NCI-H774 (cell line): ENCODE data around the gene DISP1.

Source experiments
- DNase-seq: peaks from one replicate; lab custom pipeline; 2025; lab: John Stamatoyannopoulos, UW

The DISP1 gene, protein sequence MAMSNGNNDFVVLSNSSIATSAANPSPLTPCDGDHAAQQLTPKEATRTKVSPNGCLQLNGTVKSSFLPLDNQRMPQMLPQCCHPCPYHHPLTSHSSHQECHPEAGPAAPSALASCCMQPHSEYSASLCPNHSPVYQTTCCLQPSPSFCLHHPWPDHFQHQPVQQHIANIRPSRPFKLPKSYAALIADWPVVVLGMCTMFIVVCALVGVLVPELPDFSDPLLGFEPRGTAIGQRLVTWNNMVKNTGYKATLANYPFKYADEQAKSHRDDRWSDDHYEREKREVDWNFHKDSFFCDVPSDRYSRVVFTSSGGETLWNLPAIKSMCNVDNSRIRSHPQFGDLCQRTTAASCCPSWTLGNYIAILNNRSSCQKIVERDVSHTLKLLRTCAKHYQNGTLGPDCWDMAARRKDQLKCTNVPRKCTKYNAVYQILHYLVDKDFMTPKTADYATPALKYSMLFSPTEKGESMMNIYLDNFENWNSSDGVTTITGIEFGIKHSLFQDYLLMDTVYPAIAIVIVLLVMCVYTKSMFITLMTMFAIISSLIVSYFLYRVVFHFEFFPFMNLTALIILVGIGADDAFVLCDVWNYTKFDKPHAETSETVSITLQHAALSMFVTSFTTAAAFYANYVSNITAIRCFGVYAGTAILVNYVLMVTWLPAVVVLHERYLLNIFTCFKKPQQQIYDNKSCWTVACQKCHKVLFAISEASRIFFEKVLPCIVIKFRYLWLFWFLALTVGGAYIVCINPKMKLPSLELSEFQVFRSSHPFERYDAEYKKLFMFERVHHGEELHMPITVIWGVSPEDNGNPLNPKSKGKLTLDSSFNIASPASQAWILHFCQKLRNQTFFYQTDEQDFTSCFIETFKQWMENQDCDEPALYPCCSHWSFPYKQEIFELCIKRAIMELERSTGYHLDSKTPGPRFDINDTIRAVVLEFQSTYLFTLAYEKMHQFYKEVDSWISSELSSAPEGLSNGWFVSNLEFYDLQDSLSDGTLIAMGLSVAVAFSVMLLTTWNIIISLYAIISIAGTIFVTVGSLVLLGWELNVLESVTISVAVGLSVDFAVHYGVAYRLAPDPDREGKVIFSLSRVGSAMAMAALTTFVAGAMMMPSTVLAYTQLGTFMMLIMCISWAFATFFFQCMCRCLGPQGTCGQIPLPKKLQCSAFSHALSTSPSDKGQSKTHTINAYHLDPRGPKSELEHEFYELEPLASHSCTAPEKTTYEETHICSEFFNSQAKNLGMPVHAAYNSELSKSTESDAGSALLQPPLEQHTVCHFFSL (N-terminal part only)

DNA sequence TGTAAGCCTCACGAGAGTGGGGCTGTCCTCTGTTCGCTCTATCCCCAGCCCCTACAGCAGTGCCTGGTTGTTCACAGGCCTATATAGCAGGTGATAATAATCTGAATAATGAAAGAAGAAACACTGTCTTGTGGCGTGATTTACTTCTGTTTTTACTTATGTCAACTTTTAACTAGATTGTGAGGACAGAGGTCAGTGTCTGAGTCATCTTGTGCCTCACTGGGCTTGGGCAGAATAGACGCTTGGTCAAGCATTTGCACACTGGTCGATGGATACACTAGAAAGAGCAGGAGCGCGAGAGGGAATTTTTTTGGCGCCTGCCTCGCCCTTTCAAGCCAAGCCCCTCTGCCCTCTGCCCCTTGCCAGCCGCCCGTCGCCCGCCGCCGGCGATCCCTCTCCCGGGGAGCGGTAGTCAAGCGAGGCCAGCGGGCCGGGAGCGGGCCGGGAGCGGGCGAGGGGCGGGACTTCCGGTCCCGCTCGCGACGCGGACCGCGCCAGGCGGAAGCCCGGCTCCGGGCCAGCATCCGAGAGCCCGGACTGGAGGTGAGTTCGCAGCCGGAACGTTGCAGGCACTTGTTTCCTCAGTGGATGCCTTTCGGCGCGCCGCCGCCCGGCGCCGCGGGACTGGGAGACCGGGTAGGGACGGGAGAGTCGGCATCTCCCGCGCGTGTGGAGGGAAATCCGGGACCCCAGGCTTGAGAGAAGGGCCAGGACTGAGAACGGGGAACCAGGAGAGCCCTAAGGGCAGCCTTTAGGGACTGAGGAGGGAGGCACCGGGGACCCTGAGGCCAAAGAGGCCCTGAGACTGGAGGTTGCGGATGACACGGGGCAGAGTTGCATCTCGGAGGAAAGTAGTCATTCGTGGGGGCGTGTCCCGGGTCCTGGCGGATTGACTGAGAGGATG lies at the start of gene DISP1:
Gene DISP1 (plus strand): TSS at position 504 of the 904 bp plus-strand sequence. CDS start 127,785 bp downstream, outside the sequence.
- peak; percentile 90 for DNase-seq

DNA sequence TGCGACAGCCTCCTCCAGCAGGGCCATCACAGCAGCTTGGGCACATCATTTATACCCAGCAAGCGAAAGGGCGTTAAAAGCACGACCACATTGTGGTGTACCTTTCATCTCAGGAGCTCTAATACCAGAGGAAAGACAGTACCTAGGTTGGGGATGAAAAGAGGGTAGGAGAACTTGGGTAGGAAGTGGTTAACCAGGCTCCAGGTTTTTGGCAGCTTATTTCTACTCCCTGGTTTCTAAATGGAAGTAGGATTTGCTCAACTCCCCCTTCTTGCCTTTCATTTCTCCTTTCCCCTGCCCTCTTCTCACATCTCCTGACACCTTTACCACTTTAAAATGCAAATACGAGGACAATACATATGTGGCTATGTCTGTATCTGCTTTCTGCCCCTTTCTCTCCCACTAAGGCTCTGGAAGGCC lies 47.7 kb upstream of the DISP1 start:
- no peak for DNase-seq

DNA sequence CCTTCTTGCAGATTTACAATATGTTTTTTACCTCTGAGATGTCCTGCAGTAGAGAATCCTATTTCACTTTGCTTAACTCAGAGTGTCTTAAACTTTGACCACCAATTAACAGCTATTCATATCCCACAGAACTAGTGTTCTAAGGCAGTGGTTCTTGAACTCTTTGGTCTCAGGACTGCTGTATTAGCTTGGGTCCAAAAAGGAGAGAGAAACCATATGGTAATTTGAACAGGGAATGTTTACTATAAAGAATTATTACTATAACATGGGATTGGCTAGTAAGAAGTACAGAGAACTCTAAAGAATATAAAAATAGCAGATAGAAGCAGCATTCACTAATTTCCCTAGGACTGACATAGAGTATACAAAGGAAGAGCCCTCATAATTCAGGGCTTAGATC lies 46.2 kb upstream of the DISP1 start:
- DNase-seq = no peak

DNA sequence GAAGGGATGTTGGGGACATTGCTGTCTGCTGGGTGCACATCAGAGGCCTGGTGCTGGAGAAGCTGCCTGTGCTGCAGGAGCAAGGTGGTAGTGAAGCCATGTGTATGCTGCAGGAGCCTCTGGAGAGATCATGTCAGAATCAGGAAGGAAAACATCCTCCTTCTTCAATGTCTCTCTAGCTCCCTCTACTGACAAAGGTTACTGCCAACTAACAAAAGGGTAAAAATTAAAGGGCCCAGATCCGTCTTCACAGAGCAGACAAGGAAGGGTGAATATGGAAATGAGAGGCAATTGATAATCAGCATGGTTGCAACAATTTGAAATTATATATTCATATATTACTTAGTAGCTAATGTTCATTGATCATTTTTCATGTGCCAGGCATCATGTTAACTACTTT lies 45.7 kb upstream of the DISP1 start:
- no peak for DNase-seq

DNA sequence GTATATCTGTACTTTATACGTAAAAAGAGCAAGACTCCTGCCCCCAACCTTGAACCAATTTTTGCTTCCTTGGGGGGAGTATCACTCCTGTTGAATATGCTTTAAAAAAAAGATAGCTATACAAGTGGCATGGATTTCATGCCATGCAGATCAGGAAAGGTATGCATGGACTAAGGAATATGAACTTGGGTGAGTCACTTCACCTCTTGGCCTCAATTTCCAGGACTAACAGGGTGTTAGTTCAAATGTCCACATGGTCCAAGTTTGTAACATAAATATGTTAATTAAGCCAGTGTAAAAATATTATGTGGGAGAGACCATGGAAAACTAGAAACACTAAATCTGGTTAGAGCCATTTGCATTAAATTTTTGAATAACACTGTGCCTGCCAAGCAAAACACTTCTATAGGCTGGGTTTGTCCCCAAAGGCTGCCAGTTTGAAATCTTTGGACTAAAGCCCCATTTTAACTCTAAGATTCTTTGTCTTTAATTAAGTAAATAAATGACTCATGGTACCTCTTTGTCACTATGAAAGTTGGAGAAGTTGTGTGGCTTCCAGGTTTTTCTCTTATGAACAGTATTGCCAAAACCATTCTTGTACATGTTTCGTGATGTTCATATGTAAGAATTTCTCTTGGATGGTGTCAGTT lies 44.7 kb upstream of the DISP1 start:
- DNase-seq = no peak

DNA sequence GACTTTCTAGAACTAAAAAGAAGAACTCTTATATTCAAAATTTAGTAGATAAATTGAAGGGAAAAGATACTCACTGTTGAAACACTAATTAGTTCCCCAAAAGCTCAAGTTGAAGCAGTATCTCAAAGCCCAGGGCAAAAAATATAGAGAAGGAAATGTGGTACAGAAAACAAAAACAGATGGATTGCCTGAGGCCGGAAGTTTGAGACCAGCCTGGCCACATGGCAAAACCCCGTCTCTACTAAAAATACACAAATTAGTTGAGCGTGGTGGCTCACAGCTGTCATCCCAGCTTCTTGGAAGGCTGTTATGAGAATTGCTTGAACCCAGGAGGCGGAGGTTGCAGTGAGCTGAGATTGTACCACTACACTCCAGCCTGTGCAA lies 41.9 kb upstream of the DISP1 start:
- DNase-seq = no peak

DNA sequence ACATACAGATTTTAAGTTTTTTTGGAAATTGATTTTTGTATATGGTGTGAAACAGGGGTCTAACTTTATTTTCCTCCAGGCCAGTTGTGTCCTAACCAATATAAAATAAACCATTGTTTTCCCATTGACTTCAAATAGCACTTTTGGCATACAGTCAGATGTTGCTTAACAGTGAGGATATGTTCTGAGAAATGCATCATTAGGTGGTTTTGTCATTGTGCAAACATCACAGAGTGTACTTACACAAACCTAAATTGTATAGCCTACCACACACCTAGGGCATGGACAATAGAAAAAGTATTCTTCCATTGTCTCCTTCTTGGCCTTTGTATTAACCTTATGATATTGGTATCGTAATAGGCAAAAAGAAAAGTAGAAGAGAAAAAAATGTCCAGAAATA lies 37.4 kb upstream of the DISP1 start:
- DNase-seq = peak; percentile 47

DNA sequence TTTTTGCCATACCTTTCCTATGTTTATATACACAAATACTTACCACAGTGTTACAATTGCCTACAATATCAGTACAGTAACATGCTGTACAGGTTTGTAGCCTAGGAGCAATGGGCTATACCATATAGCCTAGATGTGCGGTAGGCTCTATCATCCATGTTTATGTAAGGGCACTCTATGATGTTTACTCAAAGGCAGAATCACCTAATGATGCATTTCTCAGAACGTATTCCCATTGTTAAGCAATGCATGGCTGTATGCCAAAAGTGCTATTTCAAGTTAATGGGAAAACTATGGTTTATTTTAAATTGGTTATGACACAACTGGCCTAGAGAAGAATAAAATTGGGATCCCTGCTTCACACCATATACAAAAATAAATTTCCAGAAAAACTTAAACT lies 36.9 kb upstream of the DISP1 start:
- peak; percentile 53 for DNase-seq

DNA sequence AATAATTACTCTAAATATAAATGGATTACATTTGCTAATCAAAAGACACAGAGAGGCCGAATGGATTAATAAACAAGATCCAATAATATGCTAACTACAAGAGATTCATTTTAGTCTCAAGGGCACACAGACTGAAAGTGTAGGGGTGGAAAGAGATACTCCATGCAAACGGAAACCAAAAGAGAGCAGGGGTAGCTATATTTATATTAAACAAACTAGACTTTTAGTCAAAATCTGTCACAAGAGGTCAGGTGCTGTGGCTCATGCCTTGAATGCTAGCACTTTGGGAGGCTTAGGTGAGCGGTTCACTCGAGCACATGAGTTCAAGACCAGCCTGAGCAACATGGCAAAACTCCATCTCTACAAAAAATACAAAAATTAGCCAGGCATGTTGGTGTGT lies 33.6 kb upstream of the DISP1 start:
- no peak for DNase-seq

DNA sequence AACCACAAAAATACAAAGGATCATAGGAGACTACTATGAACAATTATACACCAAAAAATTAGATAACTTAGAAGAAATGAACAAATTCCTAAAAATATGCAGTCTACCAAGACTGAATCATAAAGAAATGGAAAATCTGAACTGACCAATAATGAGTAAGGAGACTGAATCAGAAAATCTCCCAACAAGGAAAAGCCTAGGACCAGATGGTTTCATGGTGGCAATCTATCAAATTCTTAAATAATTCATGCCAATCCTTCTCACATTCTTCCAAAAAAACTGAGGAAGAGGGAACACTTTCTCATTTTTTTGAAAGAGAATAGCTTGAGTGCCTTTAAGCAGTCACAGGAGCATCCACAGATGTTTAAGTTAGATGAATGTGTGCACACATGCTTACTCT lies 31.8 kb upstream of the DISP1 start:
- no peak for DNase-seq

DNA sequence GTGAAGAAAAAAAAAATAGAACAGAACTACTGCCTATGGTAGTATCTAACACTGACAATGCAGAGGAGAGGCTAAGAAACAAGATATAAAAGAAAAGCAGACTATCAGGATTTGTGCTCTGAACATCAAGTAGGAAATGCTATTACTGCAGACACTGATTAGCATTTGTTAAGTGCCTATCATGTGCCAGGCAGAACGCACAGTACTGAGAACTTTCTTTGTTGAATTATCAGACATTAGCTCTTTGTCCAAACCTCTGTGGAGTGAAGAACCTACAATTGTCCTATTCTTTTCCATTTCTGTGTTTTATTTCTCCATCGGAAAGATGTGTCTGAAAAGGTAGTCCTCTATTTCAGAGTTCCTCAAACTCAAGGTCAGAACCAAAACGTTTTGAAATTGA lies 30.5 kb upstream of the DISP1 start:
- DNase-seq = no peak

DNA sequence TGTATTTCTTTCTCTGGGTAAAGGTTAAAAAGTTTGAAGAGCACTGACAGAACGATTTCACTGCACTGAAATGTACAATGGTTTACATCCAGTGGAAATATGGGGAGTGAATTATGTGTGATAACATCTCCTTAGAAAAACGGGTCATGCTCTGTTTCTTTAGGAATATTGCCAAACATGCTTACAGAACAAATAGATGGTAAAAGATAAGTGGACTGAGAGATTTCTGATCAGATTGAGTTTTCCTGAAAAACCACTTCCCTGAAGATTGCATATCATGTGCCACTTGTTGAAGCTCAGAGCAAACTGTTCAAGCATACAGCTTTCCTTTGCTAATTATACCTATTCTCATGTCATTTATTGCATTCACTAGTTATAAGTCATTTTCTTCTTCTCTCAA lies 29.9 kb upstream of the DISP1 start:
- DNase-seq = no peak

DNA sequence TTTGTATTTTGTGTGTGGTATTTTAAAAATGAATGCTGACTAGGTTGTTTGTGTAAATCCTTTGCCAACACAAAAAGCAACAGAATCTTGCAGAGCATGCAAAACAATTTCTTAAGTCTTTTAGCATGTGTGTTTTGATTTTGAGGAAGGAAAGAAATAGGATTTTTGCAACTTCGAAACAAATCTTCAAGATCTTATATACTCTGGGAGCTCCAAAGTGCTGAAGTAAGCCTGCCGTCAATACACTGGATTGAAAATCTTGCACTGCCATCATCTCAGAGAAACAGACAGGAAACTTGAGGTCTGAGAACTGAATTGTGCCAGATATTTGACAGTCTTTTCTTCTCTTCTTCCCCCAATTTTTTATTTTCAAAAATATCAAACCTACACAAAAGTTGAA lies 29.3 kb upstream of the DISP1 start:
- DNase-seq = no peak

DNA sequence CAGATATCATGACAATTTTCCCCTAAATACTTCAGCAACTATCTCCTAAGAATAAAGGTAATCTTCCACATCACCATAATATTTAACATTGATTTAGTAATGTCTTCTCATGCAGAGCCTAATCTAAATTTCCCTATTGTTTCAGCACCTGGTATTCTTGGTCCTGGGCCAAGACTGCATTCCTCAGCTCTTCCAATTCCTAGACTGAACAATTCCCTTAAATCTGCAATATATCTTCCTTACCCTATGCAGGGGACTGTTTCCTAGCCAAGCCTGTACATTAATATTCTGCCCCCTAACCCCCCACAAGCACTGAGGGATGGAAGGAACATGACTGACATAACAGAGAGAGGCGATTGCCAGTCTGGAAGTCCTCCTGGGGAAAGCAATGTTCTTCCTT lies 28.7 kb upstream of the DISP1 start:
- DNase-seq = no peak

DNA sequence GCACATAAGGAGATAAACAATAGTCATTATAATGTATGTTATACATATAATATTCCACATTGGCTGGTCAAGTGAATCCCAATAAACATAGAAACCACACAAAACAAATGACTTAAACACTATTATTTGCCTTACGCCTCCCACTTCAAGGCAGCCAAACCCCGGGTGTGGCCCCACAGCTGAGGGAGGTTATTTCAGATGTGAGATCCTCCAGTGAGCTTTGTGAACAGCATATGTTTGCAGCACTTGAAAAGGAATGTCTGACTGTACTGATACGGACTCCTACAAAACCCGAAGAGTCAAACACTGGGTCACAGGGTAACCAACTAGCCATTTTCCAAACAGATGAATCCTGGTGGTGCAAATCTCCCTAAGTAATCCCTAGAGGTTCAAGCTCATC lies 27.1 kb upstream of the DISP1 start:
- DNase-seq = no peak

DNA sequence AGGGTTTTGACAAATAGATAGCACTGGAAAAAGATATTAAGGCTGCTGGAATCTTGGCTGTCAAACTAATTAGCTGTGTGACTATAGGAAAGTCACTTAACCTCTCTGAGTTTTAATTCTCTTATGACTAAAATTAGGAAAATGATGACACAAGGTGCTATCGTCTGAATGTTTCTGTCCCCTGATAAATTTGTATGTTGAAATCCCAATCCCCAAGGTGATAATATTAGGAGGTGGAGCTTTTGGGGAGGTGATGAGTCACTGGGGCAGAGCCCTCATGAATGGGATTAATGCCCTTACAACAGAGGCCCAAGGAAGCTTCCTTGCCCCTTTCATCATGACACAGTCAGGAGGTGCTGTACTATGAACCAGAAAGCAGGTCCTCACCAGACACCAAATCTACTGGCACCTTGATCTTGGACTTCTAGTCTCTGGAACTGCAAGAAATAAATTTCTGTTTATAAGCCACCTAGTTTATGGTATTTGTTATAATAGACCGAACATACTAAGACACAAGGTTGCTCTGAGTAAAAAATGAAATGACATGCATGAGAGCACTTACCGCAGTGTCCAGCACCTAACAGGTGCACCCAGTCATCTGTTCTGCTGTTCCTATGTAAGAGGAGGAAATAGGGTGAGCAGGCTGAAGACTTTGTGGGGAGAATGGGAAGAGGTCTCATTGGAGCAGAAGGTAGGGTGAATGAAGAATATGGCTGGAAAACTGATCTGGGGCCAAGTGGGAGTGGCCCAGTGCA lies 26.3 kb upstream of the DISP1 start:
- no peak for DNase-seq

DNA sequence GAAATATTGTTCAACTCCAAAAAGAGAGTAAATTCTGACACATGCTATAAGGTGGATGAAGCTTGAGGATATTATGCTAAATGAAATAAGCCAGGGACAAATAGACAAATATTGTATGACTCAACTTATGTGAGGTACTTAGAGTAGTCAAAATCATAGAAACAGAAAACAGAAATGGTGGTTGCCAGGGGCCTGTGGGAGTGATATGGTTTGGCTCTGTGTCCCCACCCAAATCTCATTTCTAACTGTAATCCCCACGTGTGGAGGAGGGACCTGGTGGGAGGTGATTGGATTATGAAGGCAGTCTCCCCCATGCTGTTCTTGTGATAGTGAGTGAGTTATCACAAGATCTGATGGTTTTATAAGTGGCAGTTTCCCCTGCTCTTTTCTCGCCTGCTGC lies 24.7 kb upstream of the DISP1 start:
- no peak for DNase-seq

DNA sequence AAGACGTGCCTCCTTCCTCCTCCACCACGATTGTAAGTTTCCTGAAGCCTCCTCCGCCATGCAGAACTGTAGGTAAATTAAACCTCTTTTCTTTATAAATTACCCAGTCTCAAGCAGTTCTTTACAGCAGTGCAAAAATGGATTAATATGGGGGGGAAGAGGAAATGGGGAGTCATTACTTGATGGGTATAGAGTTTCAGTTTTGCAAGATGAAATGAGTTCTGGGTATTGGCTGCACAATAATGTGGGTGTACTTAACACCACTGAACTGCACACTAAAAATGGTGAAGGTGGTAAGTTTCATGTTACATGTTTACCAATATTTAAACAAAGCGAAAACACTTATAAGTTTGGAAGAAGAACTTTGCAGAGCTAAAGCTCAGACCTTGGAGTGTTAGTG lies 24.3 kb upstream of the DISP1 start:
- DNase-seq = no peak

DNA sequence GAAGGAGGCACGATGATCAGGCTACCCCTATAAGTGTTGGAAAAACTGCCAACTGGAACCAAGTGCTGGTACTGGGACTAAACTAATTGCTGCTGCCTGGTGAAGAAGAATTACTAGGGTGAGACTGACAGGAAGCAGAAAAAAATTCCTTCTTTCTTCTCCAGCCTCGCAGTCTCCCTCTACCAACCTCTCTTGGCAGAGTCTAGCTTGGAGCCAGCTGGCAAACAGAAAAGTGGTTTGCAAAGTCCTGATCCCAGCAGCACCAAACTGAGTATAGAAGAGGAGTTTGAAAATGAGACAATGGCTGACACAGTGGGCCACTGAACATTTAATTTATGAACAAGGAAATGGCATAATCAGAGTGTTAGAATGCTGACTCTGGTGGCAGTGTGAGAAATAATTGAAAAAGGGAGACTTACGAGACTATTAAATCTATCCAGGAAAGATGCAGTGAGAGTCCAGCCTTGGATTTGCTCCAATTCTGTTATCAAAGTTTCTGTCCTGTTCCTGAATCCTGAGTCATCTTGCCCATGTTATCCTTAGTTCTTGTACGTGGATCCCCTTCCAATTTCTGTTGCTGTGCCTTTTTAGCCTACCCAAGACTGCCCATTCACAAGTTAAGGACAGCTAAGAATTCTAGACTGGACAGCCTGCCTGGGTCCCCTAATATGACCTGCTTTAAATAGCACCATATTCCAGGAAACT lies 23.7 kb upstream of the DISP1 start:
- no peak for DNase-seq

DNA sequence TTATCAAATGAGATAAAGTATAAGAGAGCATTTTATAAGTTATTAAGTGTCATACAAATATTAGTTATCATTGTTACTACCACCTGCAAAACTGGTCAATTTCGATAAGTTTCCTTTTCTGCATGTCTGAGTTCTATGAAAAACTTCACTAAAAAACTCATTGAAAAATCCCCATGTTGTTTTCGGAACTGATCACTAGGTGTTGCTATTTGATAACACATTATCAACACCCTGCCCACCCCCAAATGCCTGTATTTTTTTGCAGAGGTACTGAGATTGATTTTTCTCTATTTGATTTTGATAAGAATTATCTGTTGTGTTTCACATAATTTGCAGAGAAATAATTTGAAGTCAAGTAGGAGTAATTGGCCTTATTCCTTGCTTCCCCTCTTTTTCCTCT lies 22.1 kb upstream of the DISP1 start:
- DNase-seq = no peak
